ENCODE results near the gene GPR82.
"Not testable (repeated sequence)": the region's sequence is repeated elsewhere in the genome, so short reads cannot be mapped to it uniquely, and the experiment has no call there.

The GPR82 gene

DNA sequence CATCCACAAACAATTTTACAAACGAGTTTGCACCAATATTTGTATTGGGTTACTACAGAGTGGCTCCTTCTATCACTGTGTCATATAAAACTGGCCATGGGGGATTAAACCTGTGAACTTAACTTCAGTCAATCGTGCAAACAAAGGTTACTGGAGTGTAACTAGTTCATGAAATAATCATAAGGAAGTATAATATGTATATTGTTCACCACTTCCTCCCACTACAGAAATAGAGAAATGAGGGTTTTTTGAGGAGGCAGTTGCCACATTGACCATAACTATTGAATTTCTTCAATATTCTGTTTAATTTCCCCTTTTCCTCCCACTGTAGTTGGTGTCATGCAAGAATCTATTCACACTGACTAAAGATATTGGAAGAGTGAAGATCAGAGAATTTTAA, at the start of gene GPR82:
GPR82 (plus strand) TSS at position 356 of the 400 bp plus-strand sequence. CDS start 2,846 bp downstream, outside the sequence.
- peaks cover 3% of the 10 kb centered on the region for H3K4me1 ChIP-seq (ENCODE audit: control insufficient read depth, insufficient read depth, low read length, unreplicated experiment)
- no peak within 1 kb of the TSS for H3K4me3 ChIP-seq (ENCODE audit: low read depth, low read length)
- H3K27ac ChIP-seq (ENCODE audit: low read depth, low read length), result peak within 1 kb of the TSS; percentile 64; the same call in 1 of the 2 replicates
- no peaks in the 10 kb centered on the region for H3K27me3 ChIP-seq (ENCODE audit: insufficient read depth, low read length)
- peak within 1 kb of the TSS; percentile 33 for H2AFZ ChIP-seq (ENCODE audit: low read length, unreplicated experiment)
- H3K79me2 ChIP-seq (ENCODE audit: control insufficient read depth, insufficient read depth, low read length, unreplicated experiment), result no peaks in the 10 kb centered on the region
- H3K36me3 ChIP-seq (ENCODE audit: insufficient read depth, low read length), result no peaks in the 10 kb centered on the region

- not testable (repeated sequence) for H3K27me3 ChIP-seq (ENCODE audit: insufficient read depth, low read length); H3K79me2 ChIP-seq (ENCODE audit: control insufficient read depth, insufficient read depth, low read length, unreplicated experiment); H2AFZ ChIP-seq (ENCODE audit: low read length, unreplicated experiment); H3K4me1 ChIP-seq (ENCODE audit: control insufficient read depth, insufficient read depth, low read length, unreplicated experiment); H3K27ac ChIP-seq (ENCODE audit: low read depth, low read length); H3K36me3 ChIP-seq (ENCODE audit: insufficient read depth, low read length); H3K4me3 ChIP-seq (ENCODE audit: low read depth, low read length)
Measured at GRCh38 chrX:41676361-41676760, 47.6 kb upstream of the GPR82 start.

- Histone ChIP-seq H2AFZ (ENCODE audit: low read length, unreplicated experiment) (peak overlapping the region; percentile 50), H3K4me1 (ENCODE audit: control insufficient read depth, insufficient read depth, low read length, unreplicated experiment) (peaks cover 6% of the 10 kb centered on the region), H3K36me3 (ENCODE audit: insufficient read depth, low read length) (no peaks in the 10 kb centered on the region), H3K27ac (ENCODE audit: low read depth, low read length) (peak overlapping the region; percentile 39; the same call in 1 of the 2 replicates), H3K27me3 (ENCODE audit: insufficient read depth, low read length) (no peaks in the 10 kb centered on the region), H3K79me2 (ENCODE audit: control insufficient read depth, insufficient read depth, low read length, unreplicated experiment) (no peaks in the 10 kb centered on the region), H3K4me3 (ENCODE audit: low read depth, low read length) (no peak overlapping the region)
Measured at GRCh38 chrX:41677183-41678060, 46.6 kb upstream of the GPR82 start.

DNA sequence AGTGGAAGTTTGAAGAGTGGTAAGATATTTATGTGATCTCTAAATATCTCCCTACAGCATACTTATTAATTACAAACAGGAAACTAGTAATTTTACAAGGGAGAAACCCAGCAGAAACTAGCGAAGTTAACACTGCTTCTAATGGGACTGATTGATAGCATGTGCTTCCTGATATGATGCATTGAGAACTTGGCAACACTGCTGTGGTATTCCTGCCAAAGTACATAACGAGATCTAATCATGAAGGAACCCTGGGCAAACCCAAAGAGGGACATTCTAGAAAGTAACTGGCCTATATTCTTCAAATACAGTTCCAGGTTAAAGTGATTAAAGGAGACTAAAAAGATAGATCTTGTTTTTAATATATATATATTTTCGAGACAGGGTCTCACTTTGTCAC, 39.8 kb upstream of the GPR82 start:
- Histone ChIP-seq H3K79me2 (ENCODE audit: control insufficient read depth, insufficient read depth, low read length, unreplicated experiment) (no peaks in the 10 kb centered on the region), H3K27me3 (ENCODE audit: insufficient read depth, low read length) (no peaks in the 10 kb centered on the region), H3K4me3 (ENCODE audit: low read depth, low read length) (no peak overlapping the region), H2AFZ (ENCODE audit: low read length, unreplicated experiment) (no peak overlapping the region), H3K36me3 (ENCODE audit: insufficient read depth, low read length) (no peaks in the 10 kb centered on the region), H3K27ac (ENCODE audit: low read depth, low read length) (no peak overlapping the region), H3K4me1 (ENCODE audit: control insufficient read depth, insufficient read depth, low read length, unreplicated experiment) (no peaks in the 10 kb centered on the region)

GRCh38 chrX:41684940-41685339, 39.0 kb upstream of the GPR82 start:
- H3K4me3 ChIP-seq (ENCODE audit: low read depth, low read length), result no peak overlapping the region
- no peaks in the 10 kb centered on the region for H3K79me2 ChIP-seq (ENCODE audit: control insufficient read depth, insufficient read depth, low read length, unreplicated experiment)
- no peak overlapping the region for H3K27ac ChIP-seq (ENCODE audit: low read depth, low read length)
- H2AFZ ChIP-seq (ENCODE audit: low read length, unreplicated experiment), result no peak overlapping the region
- no peaks in the 10 kb centered on the region for H3K4me1 ChIP-seq (ENCODE audit: control insufficient read depth, insufficient read depth, low read length, unreplicated experiment)
- H3K36me3 ChIP-seq (ENCODE audit: insufficient read depth, low read length), result no peaks in the 10 kb centered on the region
- no peaks in the 10 kb centered on the region for H3K27me3 ChIP-seq (ENCODE audit: insufficient read depth, low read length)

DNA sequence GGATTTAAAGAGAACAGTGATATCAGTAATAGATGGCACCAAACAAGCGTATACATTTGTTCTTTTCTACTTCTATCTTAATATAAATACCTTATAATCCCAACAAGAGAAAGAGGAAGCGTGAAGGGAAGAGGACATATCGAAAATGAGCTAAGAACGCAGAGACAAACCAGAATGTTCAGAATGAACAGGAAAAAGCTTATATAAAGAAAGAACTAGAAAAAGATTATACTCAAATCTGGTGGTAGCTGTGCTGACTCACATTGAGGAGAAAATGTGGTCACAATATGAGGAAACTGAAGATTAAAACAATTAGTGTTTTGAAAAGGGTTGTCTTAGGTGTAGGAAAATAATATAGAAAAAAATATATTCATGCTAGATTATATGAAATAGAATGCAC, 37.2 kb upstream of the GPR82 start:
- Histone ChIP-seq H3K27ac (ENCODE audit: low read depth, low read length) (no peak overlapping the region), H3K36me3 (ENCODE audit: insufficient read depth, low read length) (no peaks in the 10 kb centered on the region), H2AFZ (ENCODE audit: low read length, unreplicated experiment) (no peak overlapping the region), H3K4me1 (ENCODE audit: control insufficient read depth, insufficient read depth, low read length, unreplicated experiment) (no peaks in the 10 kb centered on the region), H3K27me3 (ENCODE audit: insufficient read depth, low read length) (no peaks in the 10 kb centered on the region), H3K79me2 (ENCODE audit: control insufficient read depth, insufficient read depth, low read length, unreplicated experiment) (no peaks in the 10 kb centered on the region), H3K4me3 (ENCODE audit: low read depth, low read length) (no peak overlapping the region)

- H2AFZ ChIP-seq (ENCODE audit: low read length, unreplicated experiment), result no peak overlapping the region
- H3K4me3 ChIP-seq (ENCODE audit: low read depth, low read length), result no peak overlapping the region
- H3K4me1 ChIP-seq (ENCODE audit: control insufficient read depth, insufficient read depth, low read length, unreplicated experiment), result no peaks in the 10 kb centered on the region
- H3K79me2 ChIP-seq (ENCODE audit: control insufficient read depth, insufficient read depth, low read length, unreplicated experiment), result no peaks in the 10 kb centered on the region
- no peak overlapping the region for H3K27ac ChIP-seq (ENCODE audit: low read depth, low read length)
- no peaks in the 10 kb centered on the region for H3K36me3 ChIP-seq (ENCODE audit: insufficient read depth, low read length)
- no peaks in the 10 kb centered on the region for H3K27me3 ChIP-seq (ENCODE audit: insufficient read depth, low read length)
Measured at GRCh38 chrX:41688156-41688555, 35.8 kb upstream of the GPR82 start.

GRCh38 chrX:41688835-41689234, 35.1 kb upstream of the GPR82 start, which contains the start of gene GPR34:
GPR34 (plus strand) TSS chrX:41688973; CDS start chrX:41695634, 6,661 bp downstream.
- Histone ChIP-seq H3K4me3 (ENCODE audit: low read depth, low read length) (no peak within 1 kb of the TSS), H3K27ac (ENCODE audit: low read depth, low read length) (no peak within 1 kb of the TSS), H2AFZ (ENCODE audit: low read length, unreplicated experiment) (no peak within 1 kb of the TSS), H3K79me2 (ENCODE audit: control insufficient read depth, insufficient read depth, low read length, unreplicated experiment) (no peaks in the 10 kb centered on the region), H3K36me3 (ENCODE audit: insufficient read depth, low read length) (no peaks in the 10 kb centered on the region), H3K27me3 (ENCODE audit: insufficient read depth, low read length) (no peaks in the 10 kb centered on the region), H3K4me1 (ENCODE audit: control insufficient read depth, insufficient read depth, low read length, unreplicated experiment) (no peaks in the 10 kb centered on the region)

- Histone ChIP-seq H2AFZ (ENCODE audit: low read length, unreplicated experiment) (no peak overlapping the region), H3K4me3 (ENCODE audit: low read depth, low read length) (no peak overlapping the region), H3K36me3 (ENCODE audit: insufficient read depth, low read length) (no peaks in the 10 kb centered on the region), H3K79me2 (ENCODE audit: control insufficient read depth, insufficient read depth, low read length, unreplicated experiment) (no peaks in the 10 kb centered on the region), H3K27me3 (ENCODE audit: insufficient read depth, low read length) (no peaks in the 10 kb centered on the region), H3K4me1 (ENCODE audit: control insufficient read depth, insufficient read depth, low read length, unreplicated experiment) (no peaks in the 10 kb centered on the region), H3K27ac (ENCODE audit: low read depth, low read length) (no peak overlapping the region)
Measured at GRCh38 chrX:41689711-41690110, 34.3 kb upstream of the GPR82 start.

GRCh38 chrX:41692162-41692749, 31.7 kb upstream of the GPR82 start:
- Histone ChIP-seq H3K4me3 (ENCODE audit: low read depth, low read length) (no peak overlapping the region), H3K27me3 (ENCODE audit: insufficient read depth, low read length) (no peaks in the 10 kb centered on the region), H3K4me1 (ENCODE audit: control insufficient read depth, insufficient read depth, low read length, unreplicated experiment) (no peaks in the 10 kb centered on the region), H3K36me3 (ENCODE audit: insufficient read depth, low read length) (no peaks in the 10 kb centered on the region), H3K79me2 (ENCODE audit: control insufficient read depth, insufficient read depth, low read length, unreplicated experiment) (no peaks in the 10 kb centered on the region), H2AFZ (ENCODE audit: low read length, unreplicated experiment) (no peak overlapping the region), H3K27ac (ENCODE audit: low read depth, low read length) (0 out of 2 replicates have a peak overlapping the region, but pooled peaks have one; percentile 26)

DNA sequence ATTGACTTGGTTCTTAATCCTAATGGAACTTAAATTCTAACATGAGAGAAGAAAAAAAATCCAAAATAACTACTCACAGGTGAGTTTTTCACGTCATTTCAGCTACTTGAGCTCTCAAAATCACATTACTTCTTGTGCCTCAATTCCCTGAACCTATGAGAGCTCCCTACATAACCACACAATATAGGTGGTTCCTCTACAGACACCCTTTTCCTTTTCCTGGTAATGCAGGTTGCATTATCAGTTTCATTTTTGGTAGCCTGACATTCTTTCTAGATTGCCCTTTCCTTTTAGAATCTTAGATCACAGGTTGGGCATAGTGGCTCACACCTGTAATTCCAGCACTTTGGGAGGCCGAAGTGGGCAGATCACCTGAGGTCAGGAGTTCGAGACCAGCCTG, 31.0 kb upstream of the GPR82 start:
- H2AFZ ChIP-seq (ENCODE audit: low read length, unreplicated experiment), result no peak overlapping the region
- no peaks in the 10 kb centered on the region for H3K27me3 ChIP-seq (ENCODE audit: insufficient read depth, low read length)
- H3K79me2 ChIP-seq (ENCODE audit: control insufficient read depth, insufficient read depth, low read length, unreplicated experiment), result no peaks in the 10 kb centered on the region
- H3K27ac ChIP-seq (ENCODE audit: low read depth, low read length), result no peak overlapping the region
- no peak overlapping the region for H3K4me3 ChIP-seq (ENCODE audit: low read depth, low read length)
- H3K36me3 ChIP-seq (ENCODE audit: insufficient read depth, low read length), result no peaks in the 10 kb centered on the region
- H3K4me1 ChIP-seq (ENCODE audit: control insufficient read depth, insufficient read depth, low read length, unreplicated experiment), result no peaks in the 10 kb centered on the region
